H1 (cell line): ENCODE results near the gene MAPT. TPM values are rescaled to one million over a fixed set of nuclear protein-coding genes. Genes with fewer than 3 reads are reported as not detected.

Experiments
- MAFK ChIP-seq: IDR thresholded peaks from 2 replicates; pipeline ENCODE4 v1.6.1; 2012; ENCODE audit warnings: low read depth, mild to moderate bottlenecking, improper control_type of control experiment, low read length
- RNF2 ChIP-seq: fragments of 200-900, 300-1000 bp; sonication (generic); IDR thresholded peaks from 2 replicates; pipeline ENCODE4 v1.7.1; 2016; ENCODE audit warnings: borderline replicate concordance, low read depth, mild to moderate bottlenecking, antibody characterized with exemption, low read length; ENCODE audit not compliant: poor library complexity, severe bottlenecking; ENCODE audit errors: missing control alignments
- RXRA ChIP-seq: IDR thresholded peaks from 2 replicates; pipeline ENCODE4 v1.6.1; 2011; ENCODE audit warnings: low read depth, mild to moderate bottlenecking, low read length, moderate library complexity; ENCODE audit not compliant: insufficient read depth
- SIRT6 ChIP-seq: IDR thresholded peaks from one replicate; pipeline ENCODE4 v1.7.1; 2012; ENCODE audit warnings: low read length, inconsistent platforms
- polyA plus RNA-seq, 7 experiments: library from polyadenylated mRNA; depleted of rRNA in 3 of 7; stranded (reverse) in 5 of 7; unstranded in 2 of 7; fragments of >200 nt in 5 of 7; fragments of 200-250 nt in 2 of 7; gene quantifications; 1 replicate in 5 of 7; 2 replicates in 1 of 7; 4 replicates in 1 of 7; pipeline versions ENCODE4 v1.2.1 to v1.2.3, GENCODE V29; 2011 to 2013; ENCODE audit warnings: missing spikeins in 2 of 7, mixed read lengths in 2 of 7
- total RNA-seq: library from RNA; stranded (reverse); fragmentation: NEBNext Ultra II Directional; extraction: Animal tissue kit (Norgen Biotek cat#: 25700); gene quantifications from 2 replicates; pipeline ENCODE4 v1.2.1, GENCODE V29; 2021

Gene MAPT
- total and polyA plus RNA-seq, 2 of the 8 experiments (the other 6 are each of a cell fraction or from before 2014, with no cell fraction given), result 0.54 to 1.7 TPM

DNA sequence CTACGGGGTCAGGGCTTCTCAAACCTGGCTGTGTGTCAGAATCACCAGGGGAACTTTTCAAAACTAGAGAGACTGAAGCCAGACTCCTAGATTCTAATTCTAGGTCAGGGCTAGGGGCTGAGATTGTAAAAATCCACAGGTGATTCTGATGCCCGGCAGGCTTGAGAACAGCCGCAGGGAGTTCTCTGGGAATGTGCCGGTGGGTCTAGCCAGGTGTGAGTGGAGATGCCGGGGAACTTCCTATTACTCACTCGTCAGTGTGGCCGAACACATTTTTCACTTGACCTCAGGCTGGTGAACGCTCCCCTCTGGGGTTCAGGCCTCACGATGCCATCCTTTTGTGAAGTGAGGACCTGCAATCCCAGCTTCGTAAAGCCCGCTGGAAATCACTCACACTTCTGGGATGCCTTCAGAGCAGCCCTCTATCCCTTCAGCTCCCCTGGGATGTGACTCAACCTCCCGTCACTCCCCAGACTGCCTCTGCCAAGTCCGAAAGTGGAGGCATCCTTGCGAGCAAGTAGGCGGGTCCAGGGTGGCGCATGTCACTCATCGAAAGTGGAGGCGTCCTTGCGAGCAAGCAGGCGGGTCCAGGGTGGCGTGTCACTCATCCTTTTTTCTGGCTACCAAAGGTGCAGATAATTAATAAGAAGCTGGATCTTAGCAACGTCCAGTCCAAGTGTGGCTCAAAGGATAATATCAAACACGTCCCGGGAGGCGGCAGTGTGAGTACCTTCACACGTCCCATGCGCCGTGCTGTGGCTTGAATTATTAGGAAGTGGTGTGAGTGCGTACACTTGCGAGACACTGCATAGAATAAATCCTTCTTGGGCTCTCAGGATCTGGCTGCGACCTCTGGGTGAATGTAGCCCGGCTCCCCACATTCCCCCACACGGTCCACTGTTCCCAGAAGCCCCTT, 115.6 kb downstream of the MAPT start (continued):
- TF ChIP-seq RNF2 (no peak), MAFK (no peak), SIRT6 (no peak), RXRA (no peak)
